ENCODE data around the gene GPR89A. TPM values are rescaled to one million over a fixed set of nuclear protein-coding genes. Genes with fewer than 3 reads are reported as not detected.
"Not testable (repeated sequence)": the region's sequence is repeated elsewhere in the genome, so short reads cannot be mapped to it uniquely, and the experiment has no call there.

The GPR89A gene
- total RNA-seq, 1 donor from 2014 or later: 22.9 TPM

GRCh38 chr1:145610744-145611143 is 3.0 kb downstream of the GPR89A start:
- H3K4me1 Mint-ChIP-seq (ENCODE audit: unreplicated experiment); H3K27ac Mint-ChIP-seq (ENCODE audit: unreplicated experiment); H3K36me3 Mint-ChIP-seq (ENCODE audit: unreplicated experiment); H3K4me3 Mint-ChIP-seq (ENCODE audit: unreplicated experiment); DNase-seq (ENCODE audit: extremely low spot score, unreplicated experiment); H3K27me3 Mint-ChIP-seq (ENCODE audit: unreplicated experiment); H3K9me3 Mint-ChIP-seq (ENCODE audit: unreplicated experiment): not testable (repeated sequence)

- not testable (repeated sequence) for H3K9me3 Mint-ChIP-seq (ENCODE audit: unreplicated experiment); H3K27ac Mint-ChIP-seq (ENCODE audit: unreplicated experiment); DNase-seq (ENCODE audit: extremely low spot score, unreplicated experiment); H3K4me1 Mint-ChIP-seq (ENCODE audit: unreplicated experiment); H3K27me3 Mint-ChIP-seq (ENCODE audit: unreplicated experiment); H3K4me3 Mint-ChIP-seq (ENCODE audit: unreplicated experiment); H3K36me3 Mint-ChIP-seq (ENCODE audit: unreplicated experiment)
Observed at GRCh38 chr1:145620073-145620472, 12.3 kb downstream of the GPR89A start.

- not testable (repeated sequence) for H3K27me3 Mint-ChIP-seq (ENCODE audit: unreplicated experiment); H3K4me1 Mint-ChIP-seq (ENCODE audit: unreplicated experiment); H3K4me3 Mint-ChIP-seq (ENCODE audit: unreplicated experiment); DNase-seq (ENCODE audit: extremely low spot score, unreplicated experiment); H3K27ac Mint-ChIP-seq (ENCODE audit: unreplicated experiment); H3K36me3 Mint-ChIP-seq (ENCODE audit: unreplicated experiment); H3K9me3 Mint-ChIP-seq (ENCODE audit: unreplicated experiment)
Observed at GRCh38 chr1:145622177-145622576, 14.4 kb downstream of the GPR89A start.

- H3K36me3 Mint-ChIP-seq (ENCODE audit: unreplicated experiment): not testable (repeated sequence)
Observed at GRCh38 chr1:145636237-145636636, 28.4 kb downstream of the GPR89A start.

GRCh38 chr1:145641886-145642285 is 34.1 kb downstream of the GPR89A start:
- H3K4me1 Mint-ChIP-seq (ENCODE audit: unreplicated experiment); H3K36me3 Mint-ChIP-seq (ENCODE audit: unreplicated experiment); DNase-seq (ENCODE audit: extremely low spot score, unreplicated experiment); H3K9me3 Mint-ChIP-seq (ENCODE audit: unreplicated experiment); H3K4me3 Mint-ChIP-seq (ENCODE audit: unreplicated experiment); H3K27me3 Mint-ChIP-seq (ENCODE audit: unreplicated experiment); H3K27ac Mint-ChIP-seq (ENCODE audit: unreplicated experiment): not testable (repeated sequence)

More at GRCh38 chr1:145636237-145636636, 28.4 kb downstream of the GPR89A start:
- not testable (repeated sequence) for H3K27ac Mint-ChIP-seq (ENCODE audit: unreplicated experiment); H3K9me3 Mint-ChIP-seq (ENCODE audit: unreplicated experiment); H3K4me3 Mint-ChIP-seq (ENCODE audit: unreplicated experiment); H3K4me1 Mint-ChIP-seq (ENCODE audit: unreplicated experiment); DNase-seq (ENCODE audit: extremely low spot score, unreplicated experiment); H3K27me3 Mint-ChIP-seq (ENCODE audit: unreplicated experiment)

- H3K4me1 Mint-ChIP-seq (ENCODE audit: unreplicated experiment); H3K27ac Mint-ChIP-seq (ENCODE audit: unreplicated experiment); H3K27me3 Mint-ChIP-seq (ENCODE audit: unreplicated experiment); DNase-seq (ENCODE audit: extremely low spot score, unreplicated experiment); H3K4me3 Mint-ChIP-seq (ENCODE audit: unreplicated experiment); H3K9me3 Mint-ChIP-seq (ENCODE audit: unreplicated experiment); H3K36me3 Mint-ChIP-seq (ENCODE audit: unreplicated experiment): not testable (repeated sequence)
Observed at GRCh38 chr1:145643990-145644389, 36.2 kb downstream of the GPR89A start.

- H3K27me3 Mint-ChIP-seq (ENCODE audit: unreplicated experiment); H3K36me3 Mint-ChIP-seq (ENCODE audit: unreplicated experiment); DNase-seq (ENCODE audit: extremely low spot score, unreplicated experiment); H3K9me3 Mint-ChIP-seq (ENCODE audit: unreplicated experiment); H3K4me3 Mint-ChIP-seq (ENCODE audit: unreplicated experiment); H3K27ac Mint-ChIP-seq (ENCODE audit: unreplicated experiment); H3K4me1 Mint-ChIP-seq (ENCODE audit: unreplicated experiment): not testable (repeated sequence)
Observed at GRCh38 chr1:145656245-145656943, 48.6 kb downstream of the GPR89A start.

- H3K36me3 Mint-ChIP-seq (ENCODE audit: unreplicated experiment); H3K27ac Mint-ChIP-seq (ENCODE audit: unreplicated experiment); H3K27me3 Mint-ChIP-seq (ENCODE audit: unreplicated experiment); H3K4me3 Mint-ChIP-seq (ENCODE audit: unreplicated experiment); H3K4me1 Mint-ChIP-seq (ENCODE audit: unreplicated experiment); H3K9me3 Mint-ChIP-seq (ENCODE audit: unreplicated experiment); DNase-seq (ENCODE audit: extremely low spot score, unreplicated experiment): not testable (repeated sequence)
Observed at GRCh38 chr1:145662502-145662901, 54.7 kb downstream of the GPR89A start.

- not testable (repeated sequence) for H3K4me3 Mint-ChIP-seq (ENCODE audit: unreplicated experiment); H3K9me3 Mint-ChIP-seq (ENCODE audit: unreplicated experiment); DNase-seq (ENCODE audit: extremely low spot score, unreplicated experiment)
Observed at GRCh38 chr1:145665015-145665414, 57.2 kb downstream of the GPR89A start.

GRCh38 chr1:145670995-145671745 is 63.4 kb downstream of the GPR89A start:
- H3K27me3 Mint-ChIP-seq (ENCODE audit: unreplicated experiment); H3K4me1 Mint-ChIP-seq (ENCODE audit: unreplicated experiment); H3K36me3 Mint-ChIP-seq (ENCODE audit: unreplicated experiment); H3K9me3 Mint-ChIP-seq (ENCODE audit: unreplicated experiment); H3K4me3 Mint-ChIP-seq (ENCODE audit: unreplicated experiment); H3K27ac Mint-ChIP-seq (ENCODE audit: unreplicated experiment); DNase-seq (ENCODE audit: extremely low spot score, unreplicated experiment): not testable (repeated sequence)

More at GRCh38 chr1:145665015-145665414, 57.2 kb downstream of the GPR89A start:
- not testable (repeated sequence) for H3K4me1 Mint-ChIP-seq (ENCODE audit: unreplicated experiment); H3K27me3 Mint-ChIP-seq (ENCODE audit: unreplicated experiment); H3K36me3 Mint-ChIP-seq (ENCODE audit: unreplicated experiment)
- H3K27ac Mint-ChIP-seq (ENCODE audit: unreplicated experiment): peak overlapping the region; percentile 31

- not testable (repeated sequence) for H3K27ac Mint-ChIP-seq (ENCODE audit: unreplicated experiment); H3K9me3 Mint-ChIP-seq (ENCODE audit: unreplicated experiment); DNase-seq (ENCODE audit: extremely low spot score, unreplicated experiment); H3K4me3 Mint-ChIP-seq (ENCODE audit: unreplicated experiment); H3K4me1 Mint-ChIP-seq (ENCODE audit: unreplicated experiment); H3K36me3 Mint-ChIP-seq (ENCODE audit: unreplicated experiment); H3K27me3 Mint-ChIP-seq (ENCODE audit: unreplicated experiment)
Observed at GRCh38 chr1:145673217-145673616, 65.4 kb downstream of the GPR89A start.

- not testable (repeated sequence) for DNase-seq (ENCODE audit: extremely low spot score, unreplicated experiment); H3K27me3 Mint-ChIP-seq (ENCODE audit: unreplicated experiment); H3K4me3 Mint-ChIP-seq (ENCODE audit: unreplicated experiment); H3K4me1 Mint-ChIP-seq (ENCODE audit: unreplicated experiment); H3K9me3 Mint-ChIP-seq (ENCODE audit: unreplicated experiment); H3K27ac Mint-ChIP-seq (ENCODE audit: unreplicated experiment); H3K36me3 Mint-ChIP-seq (ENCODE audit: unreplicated experiment)
Observed at GRCh38 chr1:145684858-145685257, 77.1 kb downstream of the GPR89A start.
